Left lobe of liver (tissue), 1 donor: Measurements from ENCODE around the gene NHERF2. TPM values are rescaled to one million over a fixed set of nuclear protein-coding genes. Genes with fewer than 3 reads are reported as not detected.

Source experiments
- total RNA-seq: library from RNA; stranded (reverse); gene quantifications from one replicate; pipeline ENCODE4 v1.2.1, GENCODE V29; 2021
- donor health status: DM: no; HTN: yes; CAD: no.

Gene NHERF2
- total RNA-seq, 1 donor from 2014 or later = 334 TPM

Other genes starting within 250 kb of the NHERF2 start
- gene SPSB3, start 244.3 kb upstream of the NHERF2 start, total RNA-seq = 49.1 TPM
- 37.9 TPM for gene NUBP2, start 243.9 kb upstream of the NHERF2 start, total RNA-seq
- 93.9 TPM for gene IGFALS, start 233.2 kb upstream of the NHERF2 start, total RNA-seq
- gene HAGH, start 200.1 kb upstream of the NHERF2 start, total RNA-seq = 176 TPM
- 53.4 TPM for gene FAHD1, start 199.7 kb upstream of the NHERF2 start, total RNA-seq
- gene MEIOB, start 154.7 kb upstream of the NHERF2 start, total RNA-seq = 0.20 TPM
- not detected for gene HS3ST6, start 108.5 kb upstream of the NHERF2 start, total RNA-seq
- 124 TPM for gene MSRB1, start 83.7 kb upstream of the NHERF2 start, total RNA-seq
- gene RPL3L, start 72.2 kb upstream of the NHERF2 start, total RNA-seq = not detected
- 88.6 TPM for gene NDUFB10, start 67.4 kb upstream of the NHERF2 start, total RNA-seq
- 545 TPM for gene RPS2, start 62.1 kb upstream of the NHERF2 start, total RNA-seq
- gene RNF151, start 60.0 kb upstream of the NHERF2 start, total RNA-seq = not detected
- gene TBL3, start 54.8 kb upstream of the NHERF2 start, total RNA-seq = 18.6 TPM
- gene NOXO1, start 45.4 kb upstream of the NHERF2 start, total RNA-seq = 1.7 TPM
- 20.3 TPM for gene GFER, start 42.7 kb upstream of the NHERF2 start, total RNA-seq
- gene SYNGR3, start 36.9 kb upstream of the NHERF2 start, total RNA-seq = 0.30 TPM
- 29.9 TPM for gene ZNF598, start 17.1 kb upstream of the NHERF2 start, total RNA-seq
- gene NPW, start 7.1 kb upstream of the NHERF2 start, total RNA-seq = 8.5 TPM
- 109 TPM for gene NTHL1, start 20.9 kb downstream of the NHERF2 start, total RNA-seq
- gene TSC2, start 21.1 kb downstream of the NHERF2 start, total RNA-seq = 117 TPM
- gene PKD1, start 109.0 kb downstream of the NHERF2 start, total RNA-seq = 65.0 TPM
- 10.2 TPM for gene RAB26, start 121.7 kb downstream of the NHERF2 start, total RNA-seq
- gene TRAF7, start 128.9 kb downstream of the NHERF2 start, total RNA-seq = 44.2 TPM
- 0.05 TPM for gene CASKIN1, start 169.7 kb downstream of the NHERF2 start, total RNA-seq
- 16.9 TPM for gene MLST8, start 178.6 kb downstream of the NHERF2 start, total RNA-seq
- gene BRICD5, start 184.0 kb downstream of the NHERF2 start, total RNA-seq = 5.3 TPM
- gene PGP, start 187.9 kb downstream of the NHERF2 start, total RNA-seq = 7.5 TPM
- 12.7 TPM for gene E4F1, start 196.7 kb downstream of the NHERF2 start, total RNA-seq
- gene DNASE1L2, start 209.5 kb downstream of the NHERF2 start, total RNA-seq = 1.2 TPM
- 171 TPM for gene ECI1, start 224.7 kb downstream of the NHERF2 start, total RNA-seq
- 32.1 TPM for gene RNPS1, start 241.2 kb downstream of the NHERF2 start, total RNA-seq